Colonic mucosa (tissue), 4 donors: ENCODE data around the gene CP. TPM values are rescaled to one million over a fixed set of nuclear protein-coding genes. Genes with fewer than 3 reads are reported as not detected.
A peak's percentile ranks its signal among the peaks of the same experiment; 100 is the strongest.
"Not testable (repeated sequence)": the region's sequence is repeated elsewhere in the genome, so short reads cannot be mapped to it uniquely, and the experiment has no call there.

Source experiments
- DNase-seq: peaks from one replicate; pipeline ENCODE4 v3.0.0-alpha.2; 2020
- H3K27ac ChIP-seq: fragments of 200-600 bp; one replicate; pipeline ENCODE4 v1.8.0; 2021
- H3K27me3 ChIP-seq: fragments of 200-600 bp; one replicate; pipeline ENCODE4 v1.8.0; 2021
- H3K36me3 ChIP-seq: fragments of 200-600 bp; one replicate; pipeline ENCODE4 v1.8.0; 2021
- H3K4me1 ChIP-seq: fragments of 200-600 bp; one replicate; pipeline ENCODE4 v1.8.0; 2021; ENCODE audit warnings: mild to moderate bottlenecking
- H3K4me3 ChIP-seq: fragments of 200-600 bp; one replicate; pipeline ENCODE4 v1.8.0; 2021
- H3K9ac ChIP-seq, 2 donors: one replicate each; pipeline ENCODE4 v1.7.0; 2013; ENCODE audit warnings: control low read depth in 2 of 2, low read depth in 2 of 2, low read length in 2 of 2
- H3K9me3 ChIP-seq: fragments of 200-600 bp; one replicate; pipeline ENCODE4 v1.8.0; 2021
- intact Hi-C: fragments of 100-400 bp; cut with DNase I; formaldehyde crosslinking; loops from one replicate; pipeline ENCODE4 v1.14.1; 2022
- total RNA-seq, 2 donors: library from RNA; stranded (reverse); fragmentation: NEBNext Ultra II Directional in 1 of 2; extraction: Animal tissue kit (Norgen Biotek cat#: 25700) in 1 of 2; gene quantifications; one replicate each; pipeline ENCODE4 v1.2.1, GENCODE V29; 2021
- TF ChIP-seq, protein P1 (sequence below): fragments of 200-600 bp; IDR thresholded peaks from one replicate; pipeline ENCODE4 v1.8.0; 2022; ENCODE audit warnings: antibody characterized with exemption, mild to moderate bottlenecking
- donor health status: healthy.
- donor health status: DM: no; HTN: no; CAD: no.
- donor health status: DM: no; HTN: no; CAD: no.

CP gene
- total RNA-seq, 2 donors from 2014 or later: 5.6 to 7.1 TPM

- Histone ChIP-seq H3K27me3 (no peaks in the 10 kb centered on the region), H3K9me3 (no peaks in the 10 kb centered on the region), H3K4me1 (no peaks in the 10 kb centered on the region), H3K9ac (no peak overlapping the region), H3K27ac (no peak overlapping the region), H3K36me3 (no peaks in the 10 kb centered on the region), H3K4me3 (no peak overlapping the region)
- intact Hi-C loops: no loop called here
- DNase-seq: no peak
- TF ChIP-seq, protein P1, sequence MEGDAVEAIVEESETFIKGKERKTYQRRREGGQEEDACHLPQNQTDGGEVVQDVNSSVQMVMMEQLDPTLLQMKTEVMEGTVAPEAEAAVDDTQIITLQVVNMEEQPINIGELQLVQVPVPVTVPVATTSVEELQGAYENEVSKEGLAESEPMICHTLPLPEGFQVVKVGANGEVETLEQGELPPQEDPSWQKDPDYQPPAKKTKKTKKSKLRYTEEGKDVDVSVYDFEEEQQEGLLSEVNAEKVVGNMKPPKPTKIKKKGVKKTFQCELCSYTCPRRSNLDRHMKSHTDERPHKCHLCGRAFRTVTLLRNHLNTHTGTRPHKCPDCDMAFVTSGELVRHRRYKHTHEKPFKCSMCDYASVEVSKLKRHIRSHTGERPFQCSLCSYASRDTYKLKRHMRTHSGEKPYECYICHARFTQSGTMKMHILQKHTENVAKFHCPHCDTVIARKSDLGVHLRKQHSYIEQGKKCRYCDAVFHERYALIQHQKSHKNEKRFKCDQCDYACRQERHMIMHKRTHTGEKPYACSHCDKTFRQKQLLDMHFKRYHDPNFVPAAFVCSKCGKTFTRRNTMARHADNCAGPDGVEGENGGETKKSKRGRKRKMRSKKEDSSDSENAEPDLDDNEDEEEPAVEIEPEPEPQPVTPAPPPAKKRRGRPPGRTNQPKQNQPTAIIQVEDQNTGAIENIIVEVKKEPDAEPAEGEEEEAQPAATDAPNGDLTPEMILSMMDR: no peak
Observed at GRCh38 chr3:149226776-149227175, 5.1 kb upstream of the CP start.

- DNase-seq: no peak
- Histone ChIP-seq H3K36me3 (no peaks in the 10 kb centered on the region), H3K9me3 (no peaks in the 10 kb centered on the region), H3K9ac (peak overlapping the region in 1 of 2 donors; percentile 36), H3K27ac (peak overlapping the region; percentile 24), H3K27me3 (no peaks in the 10 kb centered on the region), H3K4me1 (no peaks in the 10 kb centered on the region), H3K4me3 (peak overlapping the region; percentile 7)
- TF ChIP-seq, protein P1: no peak
- intact Hi-C loops: no loop called here
Observed at GRCh38 chr3:149224736-149225594, 3.3 kb upstream of the CP start.

DNA sequence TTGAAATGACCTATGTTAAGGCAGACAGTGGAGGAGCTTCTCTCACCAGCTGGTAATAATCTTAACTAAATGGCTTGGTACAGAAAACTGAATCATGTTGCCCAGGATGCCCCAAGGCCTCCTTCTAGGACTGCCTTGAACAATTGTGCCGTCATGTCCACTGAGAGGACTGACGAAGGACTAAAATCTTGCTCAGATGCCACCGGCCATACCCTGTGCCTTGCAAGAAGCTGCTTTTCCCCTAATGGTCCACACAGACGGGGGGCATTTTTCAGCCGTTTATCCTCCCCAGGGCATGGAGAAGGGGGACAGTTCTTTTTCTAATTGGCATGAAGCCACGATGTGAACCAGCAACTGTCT lies 1.8 kb upstream of the CP start:
- Histone ChIP-seq H3K9ac (no peak overlapping the region), H3K36me3 (no peaks in the 10 kb centered on the region), H3K27me3 (no peaks in the 10 kb centered on the region), H3K9me3 (no peaks in the 10 kb centered on the region), H3K4me3 (no peak overlapping the region), H3K4me1 (no peaks in the 10 kb centered on the region), H3K27ac (no peak overlapping the region)
- TF ChIP-seq, protein P1: no peak
- no peak for DNase-seq
- intact Hi-C loops: no loop called here

- H3K9me3 ChIP-seq, intact Hi-C loops, H3K4me3 ChIP-seq, H3K27ac ChIP-seq, H3K36me3 ChIP-seq, DNase-seq, H3K27me3 ChIP-seq, H3K9ac ChIP-seq: not testable (repeated sequence)
- peaks cover 14% of the 10 kb centered on the region for H3K4me1 ChIP-seq
Observed at GRCh38 chr3:149219380-149220121, 2.1 kb downstream of the CP start.

DNA sequence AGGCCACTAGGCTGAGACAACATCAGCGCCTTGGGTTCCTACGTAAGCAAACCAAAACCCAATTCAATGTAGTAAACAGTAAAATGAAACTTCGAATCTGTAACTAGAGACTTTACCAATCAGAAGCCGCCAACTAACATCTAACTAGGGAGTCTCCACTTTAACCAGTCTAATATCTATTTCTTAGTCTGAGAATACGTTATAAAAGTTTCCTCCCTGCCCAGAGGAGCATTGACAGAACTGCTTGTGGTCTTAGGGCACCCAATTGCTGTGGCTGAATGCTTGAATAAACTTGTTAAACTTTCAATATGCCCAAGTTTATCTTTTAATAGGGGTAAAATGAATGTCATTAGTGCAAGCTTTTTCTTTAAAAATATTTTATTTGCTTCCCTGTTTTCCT lies 4.3 kb downstream of the CP start:
- H3K4me3 ChIP-seq: no peak overlapping the region
- intact Hi-C loops: no loop called here
- DNase-seq: no peak
- no peak overlapping the region for H3K27ac ChIP-seq
- no peaks in the 10 kb centered on the region for H3K9me3 ChIP-seq
- H3K36me3 ChIP-seq: no peaks in the 10 kb centered on the region
- no peaks in the 10 kb centered on the region for H3K27me3 ChIP-seq
- TF ChIP-seq, protein P1: no peak
- H3K4me1 ChIP-seq: peaks cover 14% of the 10 kb centered on the region
- H3K9ac ChIP-seq: no peak overlapping the region
